OCI-M1 (cell line): ENCODE results near the gene FAM241A.
A peak's percentile ranks its signal among the peaks of the same experiment; 100 is the strongest.
"Not testable (repeated sequence)": the region's sequence is repeated elsewhere in the genome, so short reads cannot be mapped to it uniquely, and the experiment has no call there.

Experiments
- DNase-seq: peaks from one replicate; lab custom pipeline; 2025; lab: John Stamatoyannopoulos, UW

The FAM241A gene

DNA sequence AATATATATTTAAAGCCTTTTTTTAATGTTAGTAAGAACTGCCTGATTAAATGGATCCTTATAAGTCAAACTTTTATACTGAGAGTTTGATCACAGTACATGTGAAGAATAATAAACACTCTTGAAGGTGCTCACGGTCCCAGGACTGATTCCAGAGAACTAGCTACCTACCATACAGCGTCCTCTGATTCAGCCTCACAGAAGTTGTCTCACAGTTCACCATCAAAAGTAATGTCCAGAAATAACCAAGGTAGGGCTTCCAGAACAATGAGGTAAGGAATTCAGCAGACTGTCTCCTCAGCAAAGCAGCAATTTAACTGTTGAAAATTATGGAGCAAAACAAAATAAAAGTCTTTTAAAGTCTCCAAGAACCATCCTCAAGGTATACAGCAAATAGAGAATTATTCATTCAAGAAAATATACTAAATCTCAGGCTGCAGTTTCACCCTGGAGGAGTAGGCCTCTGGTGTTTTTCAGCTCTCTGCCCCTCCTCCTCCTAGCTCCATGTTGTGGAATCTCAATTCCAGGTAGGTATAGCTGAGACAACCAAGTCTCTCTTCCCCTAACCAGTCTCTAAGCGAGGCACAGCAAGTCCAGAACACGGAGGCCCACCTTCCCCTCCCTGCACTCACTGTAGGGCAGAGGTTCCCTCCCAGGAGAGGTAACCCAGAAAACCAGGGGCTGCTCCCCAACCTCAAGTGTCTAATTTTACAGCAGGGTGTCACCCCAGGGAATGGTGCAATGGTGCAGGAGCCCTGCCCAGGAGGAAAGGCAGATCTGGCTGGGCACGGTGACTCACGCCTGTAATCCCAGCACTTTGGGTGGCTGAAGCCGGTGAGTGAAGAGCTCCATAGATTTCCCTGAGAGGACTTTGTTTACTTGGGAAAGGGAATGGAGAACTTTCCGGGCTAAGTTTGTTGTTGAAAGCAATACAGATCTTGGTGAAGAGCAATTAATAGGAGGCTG is 28.6 kb downstream of the FAM241A start:
- DNase-seq, result no peak

GRCh38 chr4:112175840-112176239 is 30.6 kb downstream of the FAM241A start:
- DNase-seq, result no peak

- no peak for DNase-seq
Measured at GRCh38 chr4:112176596-112176995, 31.3 kb downstream of the FAM241A start.

DNA sequence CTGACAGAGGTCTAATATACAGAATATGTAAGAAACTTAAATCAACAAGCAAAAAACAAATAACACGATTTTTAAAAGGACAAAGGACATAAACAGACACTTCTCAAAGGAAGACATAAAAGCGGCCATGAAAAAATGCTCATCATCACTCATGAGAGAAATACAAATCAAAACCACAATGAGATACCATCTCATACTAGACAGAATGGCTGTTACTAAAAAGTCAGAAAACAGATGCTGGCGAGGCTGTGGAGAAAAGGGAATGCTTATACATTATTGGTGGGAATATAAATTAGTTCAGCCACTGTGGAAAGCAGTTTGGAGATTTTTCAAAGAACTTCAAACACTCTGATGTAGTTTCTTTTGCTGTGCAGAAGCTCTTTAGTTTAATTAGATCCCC is 33.5 kb downstream of the FAM241A start:
- DNase-seq, result not testable (repeated sequence)

- DNase-seq, result no peak
Measured at GRCh38 chr4:112181358-112182000, 36.2 kb downstream of the FAM241A start.

DNA sequence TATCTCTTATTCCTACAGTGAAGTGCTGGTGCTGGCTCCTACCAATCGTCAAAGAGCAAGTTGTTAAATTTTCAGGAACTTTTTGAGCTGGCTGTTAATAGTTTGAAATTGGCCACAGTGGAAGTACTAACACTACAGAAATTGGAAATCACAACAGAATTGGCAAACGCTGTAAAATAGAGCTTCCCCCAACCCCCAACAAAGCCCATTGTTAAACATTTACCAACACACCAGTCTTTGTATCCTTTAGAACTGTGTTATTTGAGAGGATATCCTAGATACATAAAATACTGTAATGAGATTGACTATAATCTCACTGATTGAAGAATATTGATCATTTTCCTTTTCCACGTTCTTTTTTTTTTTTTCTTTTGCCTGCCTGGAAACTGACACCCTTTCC is 37.4 kb downstream of the FAM241A start:
- DNase-seq, result no peak

- DNase-seq, result peak; percentile 31
Measured at GRCh38 chr4:112183252-112183651, 38.0 kb downstream of the FAM241A start.

DNA sequence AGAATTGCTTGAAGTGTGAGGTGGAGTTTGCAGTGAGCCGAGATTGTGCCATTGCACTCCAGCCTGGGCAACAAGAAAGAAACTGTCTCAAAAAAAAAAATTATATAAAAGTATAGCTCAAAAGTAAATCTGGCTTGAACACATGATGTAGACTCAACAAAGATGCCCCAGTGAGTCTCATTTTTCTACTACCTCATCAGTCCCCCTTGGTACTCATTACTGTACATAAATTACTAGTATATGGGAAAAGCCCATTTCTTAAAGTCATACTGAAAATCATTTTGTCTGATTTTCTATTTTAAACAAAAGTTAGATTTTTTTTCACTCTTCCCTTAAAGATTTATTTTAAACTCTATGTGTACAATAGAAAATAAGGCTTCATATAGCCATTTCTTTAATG is 39.2 kb downstream of the FAM241A start:
- no peak for DNase-seq

DNA sequence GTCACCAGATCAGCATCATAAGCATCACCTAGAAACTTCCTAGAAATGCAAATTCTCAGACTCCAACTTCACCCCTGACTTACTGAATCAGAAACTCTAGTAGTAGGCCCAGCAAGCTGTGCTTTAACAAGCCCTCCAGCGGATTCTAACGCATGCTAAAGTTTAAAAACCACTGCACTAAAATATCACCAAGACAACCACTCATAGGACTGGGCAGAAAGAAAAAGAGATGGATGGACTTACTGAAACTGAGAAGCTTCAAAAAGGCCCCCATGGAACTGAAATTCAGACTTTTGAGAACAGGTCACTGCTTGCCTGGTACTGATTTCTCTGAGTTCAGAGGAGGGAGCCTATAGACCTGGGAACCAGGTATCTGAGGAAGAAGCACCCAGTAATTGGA is 40.1 kb downstream of the FAM241A start:
- DNase-seq, result no peak

- no peak for DNase-seq
Measured at GRCh38 chr4:112185740-112186670, 40.8 kb downstream of the FAM241A start.

DNA sequence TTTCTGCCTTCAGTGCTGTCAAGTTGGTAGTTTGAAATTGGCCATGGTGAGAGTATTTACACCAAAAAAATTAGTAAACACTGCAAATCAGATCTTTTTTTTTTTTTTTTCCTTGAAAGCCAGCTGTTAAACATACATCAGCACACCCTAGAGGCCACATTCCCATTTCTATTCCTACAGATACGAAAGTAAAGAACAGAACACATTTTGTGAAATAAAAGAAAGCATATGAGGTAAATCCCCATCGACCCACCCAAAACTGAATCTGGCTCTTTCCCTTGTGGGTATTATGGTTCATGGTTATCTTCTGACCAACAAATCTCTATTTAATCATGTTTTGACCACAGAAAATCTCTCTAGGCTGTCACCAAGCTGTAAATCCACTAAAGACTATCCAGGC is 44.5 kb downstream of the FAM241A start:
- peak; percentile 26 for DNase-seq

GRCh38 chr4:112190684-112191083 is 45.4 kb downstream of the FAM241A start:
- DNase-seq, result no peak

DNA sequence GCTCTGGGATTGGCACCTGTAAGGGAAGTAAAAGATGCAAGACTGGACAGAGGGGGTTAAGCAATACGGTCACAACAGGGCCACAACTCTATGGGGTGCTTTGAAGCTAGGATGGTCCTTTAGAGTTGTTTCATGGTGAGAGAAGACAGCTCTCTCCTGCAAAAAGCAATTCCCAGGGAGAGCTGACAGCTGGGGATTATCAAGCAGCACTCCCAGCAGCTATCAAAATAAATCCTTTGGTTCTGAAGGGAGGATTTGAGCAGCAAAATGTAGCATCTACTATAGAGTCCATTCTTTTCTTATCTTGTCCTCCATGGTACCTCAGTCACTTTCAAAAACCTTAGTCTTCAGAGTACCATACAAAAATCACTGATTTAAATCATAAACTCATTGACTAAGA is 51.2 kb downstream of the FAM241A start:
- no peak for DNase-seq

- no peak for DNase-seq
Measured at GRCh38 chr4:112199041-112199440, 53.8 kb downstream of the FAM241A start.

- DNase-seq, result no peak
Measured at GRCh38 chr4:112201915-112202505, 56.8 kb downstream of the FAM241A start.

DNA sequence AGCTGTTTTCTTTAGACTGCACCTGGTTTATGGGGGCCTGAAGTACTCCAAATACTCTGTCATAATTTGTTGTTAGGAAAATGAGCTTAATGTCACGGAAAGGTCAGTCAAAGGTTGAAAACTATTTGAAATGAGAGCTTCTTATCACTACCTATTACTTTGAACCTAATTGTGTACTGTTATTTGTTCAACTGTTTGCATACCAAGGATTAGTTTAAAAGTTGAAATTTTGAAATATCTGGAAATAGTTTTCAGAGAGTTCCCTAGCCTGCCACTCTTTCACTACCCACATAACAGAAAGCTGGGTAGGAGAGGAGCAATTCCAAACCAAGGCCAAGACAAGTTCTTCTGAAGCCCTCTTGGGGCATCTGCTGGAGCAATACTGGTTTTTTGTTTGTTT is 58.3 kb downstream of the FAM241A start:
- no peak for DNase-seq

GRCh38 chr4:112206431-112206830 is 61.2 kb downstream of the FAM241A start:
- DNase-seq, result no peak

- DNase-seq, result not testable (repeated sequence)
Measured at GRCh38 chr4:112208137-112209095, 63.2 kb downstream of the FAM241A start.

DNA sequence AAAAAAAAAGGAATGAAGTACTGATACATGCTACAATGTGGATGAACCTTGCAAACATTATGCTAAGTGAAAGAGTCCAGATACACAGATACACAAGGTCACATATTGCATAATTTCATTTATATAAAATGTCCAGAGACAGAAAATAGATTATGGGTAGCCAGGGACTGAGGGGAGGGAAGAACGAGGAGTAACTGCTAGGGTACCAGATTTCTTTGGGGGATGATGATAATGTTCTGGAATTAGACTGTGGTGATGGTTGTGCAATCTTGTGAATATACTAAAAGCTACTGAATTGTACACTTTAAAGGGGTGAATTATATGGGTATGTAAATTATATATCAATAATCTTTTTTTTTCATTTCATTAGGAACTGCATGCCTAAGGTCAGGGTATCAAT is 65.5 kb downstream of the FAM241A start:
- no peak for DNase-seq

- no peak for DNase-seq
Measured at GRCh38 chr4:112213091-112213490, 67.8 kb downstream of the FAM241A start.

DNA sequence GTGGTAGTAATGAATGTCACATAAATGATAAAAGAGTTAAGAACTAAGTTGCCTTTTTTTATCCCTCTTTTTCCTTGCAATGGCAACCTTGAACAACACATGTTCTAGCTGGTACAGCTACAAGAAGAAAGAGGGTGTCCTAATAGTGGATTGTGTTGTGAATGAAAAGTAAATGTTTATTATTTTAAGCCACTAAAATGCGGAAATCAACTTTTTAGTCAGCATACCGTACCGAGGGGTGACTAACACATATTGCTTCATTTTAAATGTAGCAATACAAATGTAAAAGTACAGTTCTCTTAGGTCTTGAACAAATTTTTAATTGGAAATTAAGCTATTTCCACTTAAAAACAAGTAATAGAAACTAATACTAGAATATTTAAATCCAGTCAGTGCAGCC is 68.6 kb downstream of the FAM241A start:
- DNase-seq, result no peak
